Measurements from ENCODE around the gene PCBD2. TPM values are rescaled to one million over a fixed set of nuclear protein-coding genes. Genes with fewer than 3 reads are reported as not detected.

PCBD2 gene
- total and polyA plus RNA-seq, 2 of the 4 experiments (the other 2 are of a cell fraction), result 2.2 to 2.7 TPM

DNA sequence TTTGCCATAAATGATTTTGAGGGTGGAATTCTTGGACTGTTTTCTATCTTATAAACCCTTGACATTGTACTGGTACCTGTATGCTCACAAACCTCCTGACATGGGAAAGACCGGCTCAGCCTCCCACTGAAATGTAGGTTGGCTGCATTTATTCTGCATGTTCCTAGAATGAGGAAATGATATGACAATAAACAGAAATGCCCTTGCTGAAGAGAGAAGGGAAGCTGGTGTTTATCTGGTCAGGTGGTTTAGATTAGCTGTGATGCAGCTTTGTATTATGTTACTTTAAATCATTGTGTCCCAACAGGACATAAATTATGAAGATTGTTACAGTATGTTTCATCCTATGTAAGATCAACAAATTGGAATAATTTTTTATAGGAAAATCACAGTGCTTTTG is 39.7 kb downstream of the PCBD2 start:
- POLR2A ChIA-PET (ENCODE audit: unreplicated experiment), result no interaction called here
- dilution Hi-C loops (cut with HindIII; ENCODE audit: low sequenced_read_pairs, unreplicated experiment), result no loop called here
- H2AK5ac ChIP-seq (ENCODE audit: low read depth, low read length), result no peak overlapping the region

More for the DNA sequence above, 39.7 kb downstream of the PCBD2 start:
- Histone ChIP-seq H3K79me1 (ENCODE audit: low read depth in 1 of 2, low read length in 2 of 2) (0 out of 4 replicates have a peak, but pooled peaks cover 0 to 3% of the 10 kb centered on the region in 2 experiments), H3K9me3 (ENCODE audit: control insufficient read depth, insufficient read depth, low read length) (no peaks in the 10 kb centered on the region), H4K8ac (ENCODE audit: low read depth in 2 of 2, low read length in 2 of 2) (no peak overlapping the region), H3K23ac (ENCODE audit: low read depth, low read length) (no peak overlapping the region), H3K27me3 (ENCODE audit: control insufficient read depth, insufficient read depth, low read length) (no peaks in the 10 kb centered on the region), H3K36me3 (ENCODE audit: control insufficient read depth, insufficient read depth, low read length) (no peaks in the 10 kb centered on the region), H3K4me1 (ENCODE audit: control insufficient read depth, insufficient read depth, low read length) (peaks cover 7% of the 10 kb centered on the region), H2BK20ac (ENCODE audit: low read depth, low read length) (no peak overlapping the region), H4K20me1 (ENCODE audit: insufficient read depth, low read length) (no peaks in the 10 kb centered on the region; the same call in 1 of the 2 replicates), H3K27ac (ENCODE audit: insufficient read depth, low read length) (no peak overlapping the region), H2AFZ (replicated peaks; ENCODE audit: low read length, poor library complexity) (no peak overlapping the region), H4K5ac (ENCODE audit: low read depth, low read length) (no peak overlapping the region), H3K4me3 (ENCODE audit: insufficient read depth, low read depth, low read length) (no peak overlapping the region), H2BK120ac (ENCODE audit: low read depth, low read length) (no peak overlapping the region), H3K4ac (ENCODE audit: low read depth, low read length) (no peak overlapping the region), H3K14ac (replicated peaks; ENCODE audit: low read depth, low read length) (no peak overlapping the region), H4K91ac (ENCODE audit: insufficient read depth, low read depth, low read length) (no peak overlapping the region), H3K56ac (ENCODE audit: extremely low read depth, insufficient read depth, low read length) (no peak overlapping the region), H3K4me2 (ENCODE audit: low read depth, low read length) (peak overlapping the region; percentile 31; the same call in 1 of the 2 replicates), H2AK9ac (replicated peaks; ENCODE audit: low read depth, low read length, poor library complexity) (no peak overlapping the region), H2BK15ac (ENCODE audit: low read depth, low read length) (no peak overlapping the region), H3K18ac (ENCODE audit: low read depth, low read length) (no peak overlapping the region), H3K9me1 (ENCODE audit: insufficient read depth, low read length) (peaks cover 3% of the 10 kb centered on the region; the same call in 1 of the 2 replicates), H2BK5ac (ENCODE audit: low read depth, low read length, poor library complexity, severe bottlenecking) (no peak overlapping the region), H3K9ac (ENCODE audit: low read depth, low read length) (no peak overlapping the region)
- TF ChIP-seq BHLHE40 (IDR thresholded peaks at IDR 0.05; ENCODE audit: low read depth, low read length), result no peak
- TF ChIP-seq ELK1 (IDR thresholded peaks at IDR 0.05; ENCODE audit: borderline replicate concordance, low read depth, low read length), result no peak
- TF ChIP-seq CHD1 (IDR thresholded peaks at IDR 0.05; ENCODE audit: low read depth, low read length), result no peak
- no peak for TF ChIP-seq MAZ (IDR thresholded peaks at IDR 0.05; ENCODE audit: borderline replicate concordance, low read depth, low read length)
- no peak for TF ChIP-seq FOS (IDR thresholded peaks at IDR 0.05; ENCODE audit: low read depth, low read length)
- TF ChIP-seq, protein P1, sequence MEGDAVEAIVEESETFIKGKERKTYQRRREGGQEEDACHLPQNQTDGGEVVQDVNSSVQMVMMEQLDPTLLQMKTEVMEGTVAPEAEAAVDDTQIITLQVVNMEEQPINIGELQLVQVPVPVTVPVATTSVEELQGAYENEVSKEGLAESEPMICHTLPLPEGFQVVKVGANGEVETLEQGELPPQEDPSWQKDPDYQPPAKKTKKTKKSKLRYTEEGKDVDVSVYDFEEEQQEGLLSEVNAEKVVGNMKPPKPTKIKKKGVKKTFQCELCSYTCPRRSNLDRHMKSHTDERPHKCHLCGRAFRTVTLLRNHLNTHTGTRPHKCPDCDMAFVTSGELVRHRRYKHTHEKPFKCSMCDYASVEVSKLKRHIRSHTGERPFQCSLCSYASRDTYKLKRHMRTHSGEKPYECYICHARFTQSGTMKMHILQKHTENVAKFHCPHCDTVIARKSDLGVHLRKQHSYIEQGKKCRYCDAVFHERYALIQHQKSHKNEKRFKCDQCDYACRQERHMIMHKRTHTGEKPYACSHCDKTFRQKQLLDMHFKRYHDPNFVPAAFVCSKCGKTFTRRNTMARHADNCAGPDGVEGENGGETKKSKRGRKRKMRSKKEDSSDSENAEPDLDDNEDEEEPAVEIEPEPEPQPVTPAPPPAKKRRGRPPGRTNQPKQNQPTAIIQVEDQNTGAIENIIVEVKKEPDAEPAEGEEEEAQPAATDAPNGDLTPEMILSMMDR (conservative IDR thresholded peaks at IDR 0.05; ENCODE audit: low read depth, low read length), result no peak
- no peak for TF ChIP-seq MXI1 (IDR thresholded peaks at IDR 0.05; ENCODE audit: borderline replicate concordance, low read depth, low read length)
- TF ChIP-seq RCOR1 (IDR thresholded peaks at IDR 0.05; ENCODE audit: insufficient replicate concordance, low read length), result no peak
- no peak for TF ChIP-seq RAD21 (IDR thresholded peaks at IDR 0.05; ENCODE audit: low read length)
- TF ChIP-seq USF2 (IDR thresholded peaks at IDR 0.05; ENCODE audit: low read depth, low read length), result no peak
- TF ChIP-seq POLR2A (IDR thresholded peaks at IDR 0.05; ENCODE audit: low read depth, low read length), result no peak
- TF ChIP-seq CEBPB (IDR thresholded peaks at IDR 0.05; ENCODE audit: low read depth, low read length), result no peak
- TF ChIP-seq RFX5 (IDR thresholded peaks at IDR 0.05; ENCODE audit: low read depth, low read length), result no peak
- TF ChIP-seq NFE2L2 (IDR thresholded peaks at IDR 0.05; ENCODE audit: low read depth, low read length), result no peak
- no peak for TF ChIP-seq MAFK (IDR thresholded peaks at IDR 0.05; ENCODE audit: low read depth, low read length)
- no peak for TF ChIP-seq SMC3 (IDR thresholded peaks at IDR 0.05; ENCODE audit: low read depth, low read length)
- BruUV-seq (replicated peaks), result no TSS peak
- no CpG with 5 or more reads among the region's 1 CpG for WGBS, 2 experiments (ENCODE audit: extremely low coverage in 2 of 2, insufficient read length in 1 of 2)
- ATAC-seq (ENCODE audit: low read depth) (peak; percentile 42), DNase-seq (peak; percentile 39)
- in situ Hi-C loops (cut with MboI; ENCODE audit: low sequenced_read_pairs), result no loop called here
- intact Hi-C loops (cut with micrococcal nuclease), result no loop called here
- CTCF ChIA-PET, result no interaction called here

Data from IMR-90 (cell line).